ENCODE data around the gene SPATA19.

DNA sequence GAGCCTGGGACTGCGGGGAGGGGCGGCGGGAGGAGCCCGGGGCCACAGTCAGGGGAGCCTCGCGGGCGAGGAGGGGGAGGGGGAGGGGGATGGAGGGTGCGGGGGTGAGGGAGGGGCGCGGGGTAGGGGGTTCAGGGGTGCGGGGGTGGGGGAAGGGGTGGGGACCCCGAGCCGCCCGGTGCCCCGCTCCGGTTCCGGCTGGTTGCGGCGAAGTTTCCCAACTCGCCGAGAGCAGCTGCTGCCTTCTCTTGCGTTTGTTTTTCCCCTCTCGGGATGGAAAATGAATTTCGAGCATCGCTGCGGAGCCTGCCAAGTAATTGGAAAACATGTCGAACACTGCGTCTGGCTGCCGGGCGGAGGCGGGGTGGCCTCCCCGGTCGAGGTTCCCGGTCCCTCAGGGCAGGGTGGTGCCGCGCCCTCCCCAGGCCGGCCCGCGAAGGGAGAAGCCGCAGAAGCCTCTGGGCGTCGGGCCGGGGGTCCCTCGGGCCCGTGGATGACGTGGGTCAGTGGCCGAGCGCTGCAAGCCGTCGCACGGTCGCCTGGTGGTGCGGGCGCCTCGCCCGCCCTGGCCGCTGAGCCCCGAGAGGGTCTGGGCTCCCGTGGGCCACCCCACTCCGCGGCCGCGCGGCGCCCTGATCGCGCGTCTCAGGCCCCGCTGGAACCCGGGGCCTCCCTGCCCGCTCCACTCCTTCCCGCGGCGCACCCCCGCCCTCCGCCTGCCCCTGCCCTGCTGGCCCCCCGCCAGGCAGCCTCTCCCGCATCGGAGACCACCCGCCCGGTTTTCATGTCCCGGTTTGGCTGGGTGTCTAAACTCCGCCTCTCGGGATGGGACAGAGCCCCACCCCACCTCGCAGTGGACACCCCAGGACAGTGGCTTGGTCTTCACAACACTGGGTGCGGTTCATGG is 12.1 kb downstream of the SPATA19 start:
- TF ChIP-seq CTCF (IDR thresholded peaks at IDR 0.05 in 4 of 5, conservative IDR thresholded peaks at IDR 0.05 in 1 of 5) (no peak), POLR2A (IDR thresholded peaks at IDR 0.05) (no peak)
